KBM-7 (cell line): Measurements from ENCODE around the gene ADAT3.

Experiments used
- DNase-seq: peaks from one replicate; pipeline ENCODE4 v3.0.0-alpha.2; 2015
- in situ Hi-C: fragments of 300-500 bp; cut with MboI; formaldehyde crosslinking; loops from 2 replicates; pipeline ENCODE4 v1.14.3; 2020; ENCODE audit warnings: low sequenced_read_pairs, low pct_unique_long_range_greater_than_20kb, mixed read lengths

The ADAT3 gene

DNA sequence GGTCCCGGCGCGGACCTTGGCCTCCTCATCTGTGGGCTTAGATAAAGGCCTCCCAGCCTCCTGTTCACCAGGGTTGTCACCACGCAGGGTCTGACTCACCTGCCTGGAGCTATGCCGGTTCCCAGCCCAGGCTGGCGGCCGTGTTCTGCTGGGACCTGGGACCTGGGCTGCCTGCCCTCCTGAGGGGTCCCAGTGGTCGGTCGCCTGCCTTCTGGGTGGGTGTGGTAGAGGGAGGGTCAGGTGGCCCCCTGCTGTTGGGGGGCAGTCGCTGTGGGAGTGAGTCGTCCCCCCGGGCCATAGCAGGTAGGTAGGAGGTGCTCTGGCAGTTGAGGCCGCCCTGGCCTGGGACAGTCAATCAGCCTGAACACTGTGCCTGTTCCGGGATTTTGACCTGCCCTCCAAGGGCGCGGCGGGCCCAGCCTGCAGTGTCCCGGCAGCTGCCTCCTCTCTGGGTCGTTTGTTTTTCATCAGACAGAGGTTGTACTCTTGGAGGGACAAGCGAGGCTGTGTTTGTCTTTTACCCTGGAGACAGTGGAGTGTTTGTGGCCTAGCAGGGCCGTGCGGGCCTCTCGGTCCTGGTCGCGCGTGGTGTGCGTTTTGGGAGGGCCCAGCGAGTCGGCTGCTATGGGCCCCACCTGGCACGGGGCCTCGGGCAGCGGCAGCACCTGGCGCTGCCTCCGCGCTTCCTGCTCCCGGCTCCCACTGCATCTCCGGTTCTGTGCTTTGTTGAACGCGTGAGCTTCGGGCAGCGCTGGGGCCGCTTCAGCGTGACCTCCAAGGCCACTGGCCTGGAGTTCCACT lies 2.6 kb downstream of the ADAT3 start:
- in situ Hi-C loops = no loop called here
- no peak for DNase-seq

GRCh38 chr19:1908364-1908678 lies 3.1 kb downstream of the ADAT3 start:
- DNase-seq = no peak
- in situ Hi-C loops = no loop called here

GRCh38 chr19:1909761-1910080 lies 4.5 kb downstream of the ADAT3 start:
- in situ Hi-C loops = no loop called here
- no peak for DNase-seq

DNA sequence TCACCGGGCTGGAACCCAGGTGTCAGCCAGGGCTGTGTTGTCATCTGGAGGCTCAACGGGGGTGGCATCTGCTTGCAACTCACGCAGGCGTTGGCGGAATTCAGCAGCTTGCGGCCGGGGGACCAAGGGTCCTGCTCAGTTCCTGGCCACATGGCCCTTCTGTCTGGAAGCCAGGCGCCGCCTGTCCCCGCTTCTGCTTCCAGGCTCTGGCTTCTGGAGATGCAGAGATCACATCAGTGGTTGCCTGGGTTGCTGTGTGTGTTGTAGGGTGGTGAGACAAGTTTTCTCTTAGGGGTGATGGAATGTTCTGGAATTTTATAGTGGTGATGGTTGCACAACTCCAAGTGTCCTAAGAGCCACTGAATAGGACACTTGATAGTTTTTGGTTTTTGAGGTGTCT lies 5.0 kb downstream of the ADAT3 start:
- in situ Hi-C loops = no loop called here
- no peak for DNase-seq

- DNase-seq = no peak
- in situ Hi-C loops = no loop called here
Observed at GRCh38 chr19:1911098-1911497, 5.9 kb downstream of the ADAT3 start.

DNA sequence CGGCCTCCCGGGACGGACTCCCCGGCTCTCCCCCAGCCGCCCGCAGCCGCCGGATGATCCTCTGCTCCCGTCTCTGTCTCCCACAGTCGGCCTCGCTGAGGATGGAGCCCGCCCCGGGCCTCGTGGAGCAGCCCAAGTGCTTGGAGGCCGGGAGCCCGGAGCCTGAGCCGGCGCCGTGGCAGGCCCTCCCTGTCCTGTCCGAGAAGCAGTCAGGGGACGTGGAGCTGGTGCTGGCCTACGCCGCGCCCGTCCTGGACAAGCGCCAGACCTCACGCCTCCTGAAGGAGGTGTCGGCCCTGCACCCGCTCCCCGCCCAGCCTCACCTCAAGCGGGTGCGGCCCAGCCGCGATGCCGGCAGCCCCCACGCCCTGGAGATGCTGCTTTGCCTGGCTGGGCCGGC lies 6.8 kb downstream of the ADAT3 start:
- in situ Hi-C loops = no loop called here
- no peak for DNase-seq

DNA sequence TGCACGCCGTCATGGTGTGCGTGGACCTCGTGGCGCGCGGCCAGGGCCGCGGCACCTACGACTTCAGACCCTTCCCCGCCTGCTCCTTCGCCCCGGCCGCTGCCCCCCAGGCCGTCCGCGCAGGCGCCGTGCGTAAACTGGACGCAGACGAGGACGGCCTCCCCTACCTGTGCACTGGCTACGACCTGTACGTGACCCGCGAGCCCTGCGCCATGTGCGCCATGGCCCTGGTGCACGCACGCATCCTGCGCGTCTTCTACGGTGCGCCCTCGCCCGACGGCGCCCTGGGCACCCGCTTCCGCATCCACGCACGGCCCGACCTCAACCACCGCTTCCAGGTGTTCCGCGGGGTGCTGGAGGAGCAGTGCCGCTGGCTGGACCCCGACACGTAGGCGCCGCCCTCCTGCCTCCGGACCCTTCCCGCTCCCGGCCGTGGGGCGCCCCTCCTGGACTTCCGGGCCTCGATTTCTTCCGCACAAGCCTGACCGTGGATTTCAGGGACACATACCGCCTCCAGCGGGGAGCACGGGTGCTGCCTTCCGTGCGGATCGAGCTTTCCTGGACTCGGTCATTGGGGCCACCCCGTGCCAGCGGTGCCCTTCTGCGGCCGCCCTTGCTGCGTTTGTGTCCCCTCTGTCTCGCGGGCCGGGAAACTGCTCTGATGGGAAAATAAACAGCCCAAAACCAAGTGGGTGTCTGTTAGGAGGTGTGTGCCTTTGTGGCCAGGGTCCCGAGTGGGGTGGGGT lies 7.7 kb downstream of the ADAT3 start:
- DNase-seq = no peak
- in situ Hi-C loops = no loop called here

GRCh38 chr19:1913781-1914577 lies 8.8 kb downstream of the ADAT3 start:
- in situ Hi-C loops = no loop called here

GRCh38 chr19:1914826-1915341 lies 9.7 kb downstream of the ADAT3 start:
- no peak for DNase-seq
- in situ Hi-C loops = no loop called here

More at GRCh38 chr19:1913781-1914577, 8.8 kb downstream of the ADAT3 start:
- DNase-seq = no peak

GRCh38 chr19:1917146-1917545 lies 11.9 kb downstream of the ADAT3 start:
- in situ Hi-C loops = no loop called here

DNA sequence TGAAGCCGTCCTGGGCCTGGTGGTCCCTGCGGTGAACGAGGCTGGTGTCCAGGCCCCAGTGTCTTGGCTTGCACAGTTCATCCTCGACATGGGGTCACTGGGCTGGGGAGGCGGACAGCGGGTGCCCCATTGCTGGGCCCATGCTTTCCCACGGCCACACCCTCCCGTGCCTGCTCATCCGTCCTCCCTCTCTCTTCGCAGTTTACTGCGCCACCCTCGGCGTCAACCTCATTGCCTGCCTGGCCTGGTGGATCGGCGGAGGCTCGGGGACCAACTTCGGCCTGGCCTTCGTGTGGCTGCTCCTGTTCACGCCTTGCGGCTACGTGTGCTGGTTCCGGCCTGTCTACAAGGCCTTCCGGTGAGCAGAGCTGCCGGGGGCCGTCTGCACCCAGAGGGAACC lies 12.7 kb downstream of the ADAT3 start:
- no peak for DNase-seq
- in situ Hi-C loops = no loop called here

More at GRCh38 chr19:1917146-1917545, 11.9 kb downstream of the ADAT3 start:
- DNase-seq = peak; percentile 65

DNA sequence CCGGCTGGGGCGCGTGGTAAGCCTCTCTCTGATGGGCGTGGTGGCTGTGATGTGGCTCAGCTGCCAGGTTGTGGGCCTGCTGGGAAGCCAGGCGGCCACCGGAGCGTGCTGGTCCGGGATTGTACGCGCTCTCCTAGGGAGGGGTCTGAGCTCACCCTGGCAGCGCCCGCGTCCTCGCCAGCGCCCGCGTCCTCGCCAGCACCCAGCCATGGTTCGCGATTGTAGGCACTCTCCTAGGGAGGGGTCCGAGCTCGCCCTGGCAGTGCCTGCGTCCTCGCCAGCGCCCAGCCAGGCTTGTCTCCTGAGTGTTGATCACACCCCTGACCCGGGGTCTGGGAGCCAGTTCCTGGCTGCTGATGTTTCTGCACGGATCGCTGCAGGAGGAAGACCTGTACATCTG lies 13.8 kb downstream of the ADAT3 start:
- in situ Hi-C loops = no loop called here
- no peak for DNase-seq

DNA sequence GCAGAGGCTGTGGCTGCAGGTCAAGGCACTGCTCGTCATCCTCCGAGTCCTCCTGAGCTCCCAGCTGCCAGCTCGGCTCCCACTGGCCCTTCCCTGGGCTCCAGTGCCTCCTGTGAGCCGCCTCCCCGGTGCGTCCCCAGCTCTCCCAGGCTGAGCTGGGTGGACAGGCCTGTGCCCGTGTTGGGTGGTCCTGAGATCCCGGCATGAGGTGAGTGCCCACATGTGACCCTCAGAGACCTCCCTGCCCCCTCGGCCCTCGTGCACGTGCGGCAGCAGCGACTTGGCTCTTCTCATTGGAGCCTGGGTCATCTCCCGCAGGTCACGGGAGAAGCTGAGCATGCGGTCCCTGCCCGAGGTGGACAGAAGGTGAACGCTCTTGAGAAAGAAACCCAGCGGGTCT lies 15.4 kb downstream of the ADAT3 start:
- in situ Hi-C loops = no loop called here
- DNase-seq = no peak

DNA sequence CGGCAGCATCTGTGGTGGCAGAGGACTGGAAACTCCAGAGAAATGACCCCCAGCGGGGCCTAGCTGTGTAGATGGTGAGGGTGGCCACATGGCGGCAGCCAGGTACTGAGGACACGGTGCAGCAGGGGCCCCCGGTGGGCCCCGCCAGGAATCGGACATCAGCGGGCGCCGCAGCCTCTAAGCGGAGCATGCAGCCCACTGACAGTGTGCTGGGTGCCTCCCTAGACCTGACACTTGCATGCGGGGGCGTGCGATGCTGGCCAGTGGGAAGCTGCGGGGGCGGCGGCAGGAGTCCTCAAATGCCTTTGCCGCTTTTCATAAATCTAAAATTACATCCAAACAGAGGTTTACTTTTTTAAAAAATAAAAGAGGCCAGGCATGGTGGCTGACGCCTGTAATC lies 16.1 kb downstream of the ADAT3 start:
- DNase-seq = no peak
- in situ Hi-C loops = no loop called here

DNA sequence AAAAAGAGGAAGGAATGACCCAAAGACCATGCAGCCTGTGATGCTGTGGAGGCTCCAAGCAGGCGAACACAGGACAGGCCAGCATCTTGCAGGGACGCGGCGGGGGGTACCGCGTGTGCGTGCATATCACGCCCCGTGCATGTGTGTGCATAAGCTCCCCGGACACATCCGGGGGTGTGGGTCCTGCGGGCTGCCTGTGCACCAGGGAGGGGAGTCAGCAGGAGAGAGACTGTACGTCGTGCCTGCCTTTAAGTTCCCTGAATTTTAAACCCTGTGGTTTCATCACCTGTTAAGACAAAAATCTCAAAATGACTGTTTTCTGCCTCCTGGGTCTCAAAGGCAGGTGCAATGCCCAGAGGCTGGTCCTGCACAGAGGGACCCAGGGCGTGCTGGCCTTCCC lies 16.6 kb downstream of the ADAT3 start:
- in situ Hi-C loops = no loop called here
- DNase-seq = no peak

- in situ Hi-C loops = no loop called here
- DNase-seq = no peak
Observed at GRCh38 chr19:1922803-1923202, 17.6 kb downstream of the ADAT3 start.

GRCh38 chr19:1923319-1923718 lies 18.1 kb downstream of the ADAT3 start:
- DNase-seq = no peak
- in situ Hi-C loops = no loop called here

DNA sequence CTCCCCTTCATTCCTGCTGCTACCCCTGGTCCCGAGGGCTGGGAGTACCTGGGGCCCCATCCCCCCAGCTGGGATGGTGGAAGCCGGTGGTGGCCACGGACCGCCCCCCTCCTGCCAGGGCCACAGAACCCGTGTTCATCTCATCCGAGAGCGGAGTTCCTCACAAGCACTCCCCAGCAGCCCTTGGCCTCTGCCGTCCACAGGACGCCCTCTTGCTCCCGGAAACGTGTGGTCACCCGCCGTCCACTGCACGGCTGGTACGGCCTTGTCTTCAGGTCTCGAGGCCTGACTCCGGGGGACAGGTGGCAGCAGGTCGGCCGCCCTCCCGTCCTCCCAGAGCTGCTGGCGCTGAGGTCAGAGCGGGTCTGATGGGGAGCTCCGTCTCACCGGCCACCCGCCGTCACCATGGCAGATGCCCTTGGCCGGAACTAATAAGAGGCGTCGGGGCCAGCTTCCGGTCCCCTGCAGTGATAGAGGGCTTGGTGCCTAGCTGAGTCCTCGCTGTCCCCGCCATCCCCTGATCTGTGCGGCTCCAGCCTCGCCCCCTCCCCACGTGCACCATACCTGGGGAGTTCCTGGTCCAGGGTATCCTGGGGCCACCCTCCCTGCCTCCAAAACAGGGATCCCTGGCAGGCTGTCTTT lies 19.2 kb downstream of the ADAT3 start:
- no peak for DNase-seq
- in situ Hi-C loops = no loop called here

DNA sequence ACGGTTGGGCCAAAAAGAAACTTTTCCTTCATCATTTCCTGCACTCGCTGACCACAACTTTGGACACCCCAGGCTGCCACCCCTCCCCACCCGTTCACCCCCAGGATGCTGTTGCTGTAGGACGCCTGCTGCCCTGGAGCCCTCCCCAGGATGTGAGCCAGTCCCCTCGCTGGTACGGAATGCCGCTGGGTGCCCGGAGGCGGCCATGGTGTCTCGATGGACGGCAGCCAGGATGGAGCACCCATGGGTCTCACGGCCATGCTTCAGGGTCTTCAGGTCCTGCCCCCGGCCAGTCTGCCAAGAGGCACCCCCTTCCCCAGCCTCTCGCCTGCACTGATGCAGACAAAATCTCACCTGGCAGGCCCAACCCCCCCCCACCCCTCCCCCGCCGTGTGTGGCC lies 20.3 kb downstream of the ADAT3 start:
- in situ Hi-C loops = no loop called here
- DNase-seq = no peak
